Hepatic stellate cell (primary cell): Measurements from ENCODE around the gene FAM174C.

ENCODE experiments used
- DNase-seq: peaks from one replicate; pipeline ENCODE4 v3.0.0; 2011; ENCODE audit warnings: low spot score

FAM174C gene

GRCh38 chr19:1250437-1251260, 24.7 kb upstream of the FAM174C start:
- DNase-seq: peak; percentile 41

GRCh38 chr19:1251330-1252220, 23.8 kb upstream of the FAM174C start:
- DNase-seq: peak; percentile 57

- DNase-seq: peak; percentile 81
These were observed 23.0 kb upstream of the FAM174C start for GRCh38 chr19:1252221-1252820.

- DNase-seq: peak; percentile 90
These were observed 22.4 kb upstream of the FAM174C start for GRCh38 chr19:1252821-1253513.

GRCh38 chr19:1253514-1254080, 21.7 kb upstream of the FAM174C start:
- no peak for DNase-seq

- peak; percentile 63 for DNase-seq
These were observed 21.2 kb upstream of the FAM174C start for GRCh38 chr19:1254081-1254527.

GRCh38 chr19:1254530-1255185, 20.7 kb upstream of the FAM174C start:
- DNase-seq: no peak

GRCh38 chr19:1255186-1256161, 19.9 kb upstream of the FAM174C start:
- no peak for DNase-seq

GRCh38 chr19:1256646-1257474, 18.5 kb upstream of the FAM174C start:
- DNase-seq: no peak

- DNase-seq: no peak
These were observed 17.7 kb upstream of the FAM174C start for GRCh38 chr19:1257475-1258162.

- DNase-seq: no peak
These were observed 17.2 kb upstream of the FAM174C start for GRCh38 chr19:1258163-1258492.

GRCh38 chr19:1258707-1259205, 16.6 kb upstream of the FAM174C start:
- DNase-seq: no peak

- peak; percentile 60 for DNase-seq
These were observed 16.0 kb upstream of the FAM174C start for GRCh38 chr19:1259206-1259875.

- DNase-seq: no peak
These were observed 15.2 kb upstream of the FAM174C start for GRCh38 chr19:1259876-1260748.

- peak; percentile 98 for DNase-seq
These were observed 14.4 kb upstream of the FAM174C start for GRCh38 chr19:1260749-1261537.

- DNase-seq: no peak
These were observed 13.9 kb upstream of the FAM174C start for GRCh38 chr19:1261538-1261797.
